Sciatic nerve (tissue), 2 donors: ENCODE data around the gene MCAT. TPM values are rescaled to one million over a fixed set of nuclear protein-coding genes. Genes with fewer than 3 reads are reported as not detected.
"Not testable (repeated sequence)": the region's sequence is repeated elsewhere in the genome, so short reads cannot be mapped to it uniquely, and the experiment has no call there.

Experiments
- ATAC-seq: fragments of 200-7000 bp; cut with Tn5 transposase; one replicate; pipeline ENCODE4 v1.9.1; 2020; ENCODE audit warnings: mild to moderate bottlenecking, moderate library complexity
- DNase-seq: peaks from one replicate; pipeline ENCODE4 v3.0.0-alpha.2; 2020; ENCODE audit warnings: low spot score
- intact Hi-C: fragments of 100-400 bp; cut with DNase I; formaldehyde crosslinking; loops from one replicate; pipeline ENCODE4 v1.14.2; 2022
- total RNA-seq: library from RNA; stranded (reverse); fragmentation: NEBNext Ultra II Directional; extraction: Animal tissue kit (Norgen Biotek cat#: 25700); gene quantifications from one replicate; pipeline ENCODE4 v1.2.1, GENCODE V29; 2021
- donor health status: DM: no; HTN: no; CAD: no.
- donor health status: DM: no; HTN: no; CAD: no.

MCAT gene
- total RNA-seq, 1 donor from 2014 or later, result 11.5 TPM

GRCh38 chr22:43158778-43159483 is 15.7 kb upstream of the MCAT start:
- intact Hi-C loops, result no loop called here
- DNase-seq, result no peak
- no peak for ATAC-seq

- intact Hi-C loops, result no loop called here
- DNase-seq (no peak), ATAC-seq (no peak)
Measured at GRCh38 chr22:43157874-43158546, 14.8 kb upstream of the MCAT start.

GRCh38 chr22:43156413-43156812 is 13.2 kb upstream of the MCAT start:
- intact Hi-C loops, result no loop called here
- DNase-seq (no peak), ATAC-seq (no peak)

- no peak for ATAC-seq
- no peak for DNase-seq
- intact Hi-C loops, result no loop called here
Measured at GRCh38 chr22:43155789-43156188, 12.6 kb upstream of the MCAT start.

GRCh38 chr22:43154887-43155536 is 11.8 kb upstream of the MCAT start:
- DNase-seq, result no peak
- ATAC-seq, result peak; percentile 7
- intact Hi-C loops, result loop anchor here (5.0 kb wide), 1 partner anchor 1938 kb away; no protein-coding TSS in a partner anchor

- intact Hi-C loops, result loop anchor here (5.0 kb wide), 1 partner anchor 1937 kb away; no protein-coding TSS in a partner anchor
- DNase-seq (no peak), ATAC-seq (no peak)
Measured at GRCh38 chr22:43153899-43154298, 10.7 kb upstream of the MCAT start.

GRCh38 chr22:43152357-43153071 is 9.3 kb upstream of the MCAT start:
- intact Hi-C loops, result loop anchor here (5.0 kb wide), 1 partner anchor 1935 kb away; no protein-coding TSS in a partner anchor

GRCh38 chr22:43152003-43152356 is 8.8 kb upstream of the MCAT start:
- intact Hi-C loops, result loop anchor here (5.0 kb wide), 1 partner anchor 1935 kb away; no protein-coding TSS in a partner anchor
- DNase-seq, result no peak
- peak; percentile 2 for ATAC-seq

More at GRCh38 chr22:43152357-43153071, 9.3 kb upstream of the MCAT start:
- DNase-seq, result peak; percentile 80
- ATAC-seq, result peak; percentile 64

GRCh38 chr22:43151251-43152002 is 8.2 kb upstream of the MCAT start, which contains the start of gene TSPO:
Gene TSPO, plus strand, starts transcription at chr22:43151559. Its CDS starts 7,680 bp downstream, at chr22:43159239.
- intact Hi-C loops, result loop anchor here (5.0 kb wide), 1 partner anchor 1934 kb away; no protein-coding TSS in a partner anchor
- ATAC-seq (peak; percentile 72), DNase-seq (peak; percentile 90)

GRCh38 chr22:43150731-43151206 is 7.6 kb upstream of the MCAT start:
- intact Hi-C loops, result loop anchor here (5.0 kb wide), 1 partner anchor 1933 kb away; no protein-coding TSS in a partner anchor
- ATAC-seq, result no peak
- DNase-seq, result no peak

- no peak for DNase-seq
Measured at GRCh38 chr22:43148581-43148980, 5.4 kb upstream of the MCAT start.

GRCh38 chr22:43147821-43148220 is 4.6 kb upstream of the MCAT start:
- no peak for ATAC-seq
- no peak for DNase-seq
- intact Hi-C loops, result no loop called here

More at GRCh38 chr22:43148581-43148980, 5.4 kb upstream of the MCAT start:
- intact Hi-C loops, result no loop called here
- ATAC-seq, result no peak

GRCh38 chr22:43146332-43146731 is 3.1 kb upstream of the MCAT start:
- intact Hi-C loops, DNase-seq, ATAC-seq: not testable (repeated sequence)

GRCh38 chr22:43145371-43145770 is 2.2 kb upstream of the MCAT start:
- intact Hi-C loops, ATAC-seq, DNase-seq: not testable (repeated sequence)

GRCh38 chr22:43144949-43145348 is 1.8 kb upstream of the MCAT start:
- no peak for DNase-seq
- no peak for ATAC-seq
- intact Hi-C loops, result no loop called here

GRCh38 chr22:43136801-43137200 is 6.4 kb downstream of the MCAT start:
- DNase-seq (no peak), ATAC-seq (no peak)
- intact Hi-C loops, result no loop called here

GRCh38 chr22:43136255-43136654 is 6.9 kb downstream of the MCAT start:
- intact Hi-C loops, result no loop called here
- ATAC-seq (peak; percentile 42), DNase-seq (no peak)

- DNase-seq (no peak), ATAC-seq (no peak)
- intact Hi-C loops, result no loop called here
Measured at GRCh38 chr22:43135565-43135964, 7.6 kb downstream of the MCAT start.
